Measurements from ENCODE around the gene GBF1.

DNA sequence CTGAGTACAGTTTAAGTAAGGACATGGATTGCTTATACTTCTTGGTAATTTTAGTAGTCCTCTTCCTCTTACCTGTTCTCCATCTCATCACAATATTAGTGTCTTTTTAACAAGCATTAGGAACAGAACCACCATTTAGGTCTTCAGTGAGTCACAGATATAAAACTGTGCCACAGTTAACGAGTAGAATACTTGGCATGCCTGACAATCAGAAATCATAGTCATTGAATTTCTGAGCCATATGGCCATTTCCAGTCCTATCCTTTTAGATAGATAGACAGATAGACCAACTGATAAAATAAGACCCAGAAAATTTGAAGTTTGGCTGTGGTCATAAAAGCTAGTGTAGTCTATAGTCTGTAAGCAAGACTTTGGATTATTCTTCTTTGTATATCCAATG, 71.1 kb downstream of the GBF1 start:
- TF ChIP-seq EZH2 (IDR thresholded peaks at IDR 0.05; ENCODE audit: low read length) = no peak
- TF ChIP-seq, protein P1, sequence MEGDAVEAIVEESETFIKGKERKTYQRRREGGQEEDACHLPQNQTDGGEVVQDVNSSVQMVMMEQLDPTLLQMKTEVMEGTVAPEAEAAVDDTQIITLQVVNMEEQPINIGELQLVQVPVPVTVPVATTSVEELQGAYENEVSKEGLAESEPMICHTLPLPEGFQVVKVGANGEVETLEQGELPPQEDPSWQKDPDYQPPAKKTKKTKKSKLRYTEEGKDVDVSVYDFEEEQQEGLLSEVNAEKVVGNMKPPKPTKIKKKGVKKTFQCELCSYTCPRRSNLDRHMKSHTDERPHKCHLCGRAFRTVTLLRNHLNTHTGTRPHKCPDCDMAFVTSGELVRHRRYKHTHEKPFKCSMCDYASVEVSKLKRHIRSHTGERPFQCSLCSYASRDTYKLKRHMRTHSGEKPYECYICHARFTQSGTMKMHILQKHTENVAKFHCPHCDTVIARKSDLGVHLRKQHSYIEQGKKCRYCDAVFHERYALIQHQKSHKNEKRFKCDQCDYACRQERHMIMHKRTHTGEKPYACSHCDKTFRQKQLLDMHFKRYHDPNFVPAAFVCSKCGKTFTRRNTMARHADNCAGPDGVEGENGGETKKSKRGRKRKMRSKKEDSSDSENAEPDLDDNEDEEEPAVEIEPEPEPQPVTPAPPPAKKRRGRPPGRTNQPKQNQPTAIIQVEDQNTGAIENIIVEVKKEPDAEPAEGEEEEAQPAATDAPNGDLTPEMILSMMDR (optimal IDR thresholded peaks at IDR 0.05 in 1 of 3, IDR thresholded peaks at IDR 0.05 in 1 of 3, conservative IDR thresholded peaks at IDR 0.05 in 1 of 3; ENCODE audit: extremely low read depth in 1 of 3, insufficient read depth in 2 of 3, low read length in 3 of 3) = no peak
